ENCODE results near the gene DPYSL5. TPM values are rescaled to one million over a fixed set of nuclear protein-coding genes. Genes with fewer than 3 reads are reported as not detected.

Gene DPYSL5
- total and polyA plus RNA-seq, 2 of the 8 experiments (the other 6 are each of a cell fraction or from before 2014, with no cell fraction given) = 11.9 to 16.4 TPM

GRCh38 chr2:26874514-26874913 lies 26.6 kb downstream of the DPYSL5 start (continued):
- TF ChIP-seq CHD7 (IDR thresholded peaks at IDR 0.05; ENCODE audit: insufficient replicate concordance, low read length) = no peak
- TF ChIP-seq BCL11A (IDR thresholded peaks at IDR 0.05; ENCODE audit: low read depth in 2 of 2, low read length in 2 of 2) = no peak
- TF ChIP-seq EP300 (IDR thresholded peaks at IDR 0.05; ENCODE audit: borderline replicate concordance in 1 of 2, low read depth in 2 of 2, low read length in 2 of 2) = no peak
- no peak for TF ChIP-seq RNF2 (IDR thresholded peaks at IDR 0.05; ENCODE audit: borderline replicate concordance, low read depth, low read length, missing control alignments, poor library complexity, severe bottlenecking)
- no peak for TF ChIP-seq ASH2L (IDR thresholded peaks at IDR 0.05; ENCODE audit: low read length)
- no peak for TF ChIP-seq CREB1 (IDR thresholded peaks at IDR 0.05)
- TF ChIP-seq JUND (IDR thresholded peaks at IDR 0.05; ENCODE audit: low read length) = no peak
- TF ChIP-seq E2F6 (IDR thresholded peaks at IDR 0.05) = no peak
- TF ChIP-seq POU5F1 (IDR thresholded peaks at IDR 0.05; ENCODE audit: low read depth, low read length) = no peak
- TF ChIP-seq GTF2F1 (IDR thresholded peaks at IDR 0.05; ENCODE audit: borderline replicate concordance, low read depth, low read length) = no peak
